GM12801 (cell line): ENCODE measurements around the gene CACNA1B.

Source experiments
- CTCF ChIP-seq: IDR thresholded peaks from one replicate; pipeline ENCODE4 v1.5.1; 2011; ENCODE audit warnings: control low read depth; ENCODE audit not compliant: insufficient read length; ENCODE audit errors: extremely low read depth

Gene CACNA1B

GRCh38 chr9:137833721-137834613 lies 43.6 kb upstream of the CACNA1B start:
- no peak for TF ChIP-seq CTCF

- no peak for TF ChIP-seq CTCF
Measured at GRCh38 chr9:137834846-137835546, 42.6 kb upstream of the CACNA1B start.

GRCh38 chr9:137836151-137836830 lies 41.3 kb upstream of the CACNA1B start:
- TF ChIP-seq CTCF: no peak

GRCh38 chr9:137836831-137837241 lies 40.7 kb upstream of the CACNA1B start:
- no peak for TF ChIP-seq CTCF

GRCh38 chr9:137837345-137838278 lies 40.0 kb upstream of the CACNA1B start:
- no peak for TF ChIP-seq CTCF

GRCh38 chr9:137838576-137838975 lies 39.0 kb upstream of the CACNA1B start:
- no peak for TF ChIP-seq CTCF
